ENCODE results near the gene MTMR3. TPM values are rescaled to one million over a fixed set of nuclear protein-coding genes. Genes with fewer than 3 reads are reported as not detected.
A peak's percentile ranks its signal among the peaks of the same experiment; 100 is the strongest.

The MTMR3 gene
- total RNA-seq, 1 experiment from 2014 or later = 27.0 TPM

GRCh38 chr22:29903371-29903770, 20.4 kb downstream of the MTMR3 start:
- Histone ChIP-seq H3K36me3 (ENCODE audit: control insufficient read depth in 1 of 2, insufficient read depth in 2 of 2, low read length in 2 of 2) (no peaks in the 10 kb centered on the region), H3K79me2 (ENCODE audit: insufficient read depth, low read length) (peaks cover 43% of the 10 kb centered on the region), H3K4me2 (ENCODE audit: low read length) (peak overlapping the region; percentile 11; the same call in 1 of the 2 replicates), H4K20me1 (ENCODE audit: insufficient read depth) (no peaks in the 10 kb centered on the region; the same call in 1 of the 2 replicates), H3K4me1 (ENCODE audit: control insufficient read depth in 1 of 2, insufficient read depth in 2 of 2, low read length in 2 of 2) (peaks cover 38 to 50% of the 10 kb centered on the region in 2 experiments), H3K9me2 (ENCODE audit: insufficient read depth) (no peaks in the 10 kb centered on the region), H3K27ac (ENCODE audit: low read depth, low read length) (no peak overlapping the region), H3K4me3 (replicated peaks in 1 of 2; ENCODE audit: low read depth in 1 of 2, low read length in 2 of 2) (no peak overlapping the region), H3K27me3 (ENCODE audit: insufficient read depth, low read length) (no peaks in the 10 kb centered on the region), H2AFZ (ENCODE audit: low read depth, low read length, poor library complexity, severe bottlenecking) (no peak overlapping the region), H3K9ac (ENCODE audit: low read length) (no peak overlapping the region), H3K9me3 (ENCODE audit: control insufficient read depth in 1 of 2, insufficient read depth in 1 of 2, low read depth in 1 of 2, low read length in 2 of 2) (no peaks in the 10 kb centered on the region)
- ChIA-PET POLR2A (no interaction called here), CTCF (no interaction called here), RAD21 (ENCODE audit: low non-redundant PET in 1 of 2, low total read pairs in 2 of 2, uncharacterized antibody in 2 of 2, unreplicated experiment in 2 of 2) (no interaction called here)
- intact Hi-C loops (cut with micrococcal nuclease) = no loop called here
- BruUV-seq (replicated peaks) = no TSS peak
- DNase-seq (ENCODE audit: low read depth, low spot score) (no peak), ATAC-seq (no peak)
- TF ChIP-seq TCF7L2 (IDR thresholded peaks at IDR 0.05; ENCODE audit: borderline replicate concordance, extremely low read depth, insufficient read depth, insufficient read length) = no peak
- no peak for TF ChIP-seq EGR1 (IDR thresholded peaks at IDR 0.05; ENCODE audit: low read depth)
- TF ChIP-seq JUND (IDR thresholded peaks at IDR 0.05) = no peak
- no peak for TF ChIP-seq REST (IDR thresholded peaks at IDR 0.05; ENCODE audit: low read depth)
- no peak for TF ChIP-seq POLR2AphosphoS5 (IDR thresholded peaks at IDR 0.05; ENCODE audit: low read depth, low read length)
- no peak for TF ChIP-seq EZH2 (IDR thresholded peaks at IDR 0.05)
- no peak for TF ChIP-seq CTCF (IDR thresholded peaks at IDR 0.05 in 2 of 3, conservative IDR thresholded peaks at IDR 0.05 in 1 of 3; ENCODE audit: borderline replicate concordance in 1 of 3, insufficient read depth in 1 of 3, low read depth in 2 of 3, low read length in 2 of 3)
- TF ChIP-seq CBX3 (IDR thresholded peaks at IDR 0.05; ENCODE audit: low read depth) = no peak
- TF ChIP-seq ATF3 (IDR thresholded peaks at IDR 0.05) = no peak
- TF ChIP-seq SP1 (IDR thresholded peaks at IDR 0.05; ENCODE audit: low read depth) = no peak
- no peak for TF ChIP-seq RAD21 (IDR thresholded peaks at IDR 0.05; ENCODE audit: low read depth)
- no peak for TF ChIP-seq ELF1 (IDR thresholded peaks at IDR 0.05; ENCODE audit: borderline replicate concordance, low read depth)

Measured in HCT116 (cell line).